Measurements from ENCODE around the gene OSMR. TPM values are rescaled to one million over a fixed set of nuclear protein-coding genes. Genes with fewer than 3 reads are reported as not detected.

OSMR gene
- total and polyA plus RNA-seq, 3 donors from 2014 or later: 12.9 to 18.3 (median 13.5) TPM

GRCh38 chr5:38961691-38962090 lies 115.9 kb downstream of the OSMR start:
- 96% methylated on average over 2 of the region's 2 CpGs for WGBS, 2 donors

GRCh38 chr5:38968665-38969064 lies 122.9 kb downstream of the OSMR start:
- no peaks in the 10 kb centered on the region for H3K4me1 ChIP-seq
- DNase-seq: no peak
- H3K9me3 ChIP-seq: no peaks in the 10 kb centered on the region
- no peak overlapping the region for H3K27ac ChIP-seq
- H3K4me3 ChIP-seq: no peak overlapping the region
- no peaks in the 10 kb centered on the region for H3K27me3 ChIP-seq
- no peak for TF ChIP-seq POLR2A (IDR thresholded peaks at IDR 0.05)
- TF ChIP-seq, protein P1, sequence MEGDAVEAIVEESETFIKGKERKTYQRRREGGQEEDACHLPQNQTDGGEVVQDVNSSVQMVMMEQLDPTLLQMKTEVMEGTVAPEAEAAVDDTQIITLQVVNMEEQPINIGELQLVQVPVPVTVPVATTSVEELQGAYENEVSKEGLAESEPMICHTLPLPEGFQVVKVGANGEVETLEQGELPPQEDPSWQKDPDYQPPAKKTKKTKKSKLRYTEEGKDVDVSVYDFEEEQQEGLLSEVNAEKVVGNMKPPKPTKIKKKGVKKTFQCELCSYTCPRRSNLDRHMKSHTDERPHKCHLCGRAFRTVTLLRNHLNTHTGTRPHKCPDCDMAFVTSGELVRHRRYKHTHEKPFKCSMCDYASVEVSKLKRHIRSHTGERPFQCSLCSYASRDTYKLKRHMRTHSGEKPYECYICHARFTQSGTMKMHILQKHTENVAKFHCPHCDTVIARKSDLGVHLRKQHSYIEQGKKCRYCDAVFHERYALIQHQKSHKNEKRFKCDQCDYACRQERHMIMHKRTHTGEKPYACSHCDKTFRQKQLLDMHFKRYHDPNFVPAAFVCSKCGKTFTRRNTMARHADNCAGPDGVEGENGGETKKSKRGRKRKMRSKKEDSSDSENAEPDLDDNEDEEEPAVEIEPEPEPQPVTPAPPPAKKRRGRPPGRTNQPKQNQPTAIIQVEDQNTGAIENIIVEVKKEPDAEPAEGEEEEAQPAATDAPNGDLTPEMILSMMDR (IDR thresholded peaks at IDR 0.05): no peak
- intact Hi-C loops (cut with DNase I; ENCODE audit: low total_unique reads): no loop called here
- 92 to 93% methylated on average over 5 of the region's 5 CpGs for WGBS, 2 donors
- H3K36me3 ChIP-seq (ENCODE audit: low read depth, missing control alignments): no peaks in the 10 kb centered on the region

More at GRCh38 chr5:38961691-38962090, 115.9 kb downstream of the OSMR start:
- TF ChIP-seq, protein P1 (IDR thresholded peaks at IDR 0.05): no peak
- no peak for TF ChIP-seq POLR2A (IDR thresholded peaks at IDR 0.05)
- intact Hi-C loops (cut with DNase I; ENCODE audit: low total_unique reads): no loop called here
- H3K27me3 ChIP-seq: no peaks in the 10 kb centered on the region
- no peaks in the 10 kb centered on the region for H3K4me1 ChIP-seq
- H3K36me3 ChIP-seq (ENCODE audit: low read depth, missing control alignments): no peaks in the 10 kb centered on the region
- H3K4me3 ChIP-seq: no peak overlapping the region
- H3K27ac ChIP-seq: no peak overlapping the region
- no peak for DNase-seq
- no peaks in the 10 kb centered on the region for H3K9me3 ChIP-seq

DNA sequence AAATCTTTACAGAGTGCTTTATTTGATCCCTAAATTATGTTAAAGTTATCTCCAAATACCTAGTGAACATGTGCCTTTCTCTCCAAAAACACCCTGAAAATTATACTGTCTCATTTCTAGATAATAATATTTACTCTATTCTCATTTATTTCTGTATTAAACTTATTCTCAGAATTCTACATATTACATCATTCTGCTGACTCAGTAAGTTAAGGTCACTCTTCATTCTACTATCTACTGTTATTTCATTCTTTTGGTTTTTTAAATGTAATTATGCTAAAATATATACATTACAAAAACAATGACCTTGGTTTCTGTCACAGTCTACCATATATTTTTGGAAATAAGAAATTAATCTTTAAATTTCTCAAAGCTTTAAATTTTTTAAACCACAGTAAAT lies 132.2 kb downstream of the OSMR start:
- TF ChIP-seq, protein P1 (IDR thresholded peaks at IDR 0.05): no peak
- TF ChIP-seq POLR2A (IDR thresholded peaks at IDR 0.05): no peak
- DNase-seq: no peak
- no peak overlapping the region for H3K27ac ChIP-seq
- H3K9me3 ChIP-seq: no peaks in the 10 kb centered on the region
- intact Hi-C loops (cut with DNase I; ENCODE audit: low total_unique reads): no loop called here
- H3K36me3 ChIP-seq (ENCODE audit: low read depth, missing control alignments): no peaks in the 10 kb centered on the region
- H3K4me3 ChIP-seq: no peak overlapping the region
- H3K27me3 ChIP-seq: no peaks in the 10 kb centered on the region
- H3K4me1 ChIP-seq: no peaks in the 10 kb centered on the region

DNA sequence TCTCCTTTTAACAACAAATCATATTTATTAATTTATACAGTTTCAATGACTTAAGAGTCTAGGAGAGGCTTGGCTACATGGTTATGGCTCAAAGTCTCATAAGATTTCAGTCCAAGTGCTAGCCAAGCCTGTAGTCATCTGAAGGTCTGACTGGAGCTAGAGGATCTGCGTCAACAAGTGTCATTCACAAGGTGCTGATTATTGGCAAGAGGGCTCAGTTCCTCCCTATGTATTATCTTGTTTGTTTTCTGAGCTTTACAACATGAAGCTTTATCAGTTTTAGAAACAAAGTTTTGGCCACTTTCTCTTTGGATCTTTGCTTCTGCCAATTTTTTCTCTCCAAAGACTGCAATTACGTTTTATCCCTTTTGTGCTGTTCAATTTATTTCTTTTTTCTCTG lies 133.7 kb downstream of the OSMR start:
- Histone ChIP-seq H3K27me3 (no peaks in the 10 kb centered on the region), H3K4me3 (no peak overlapping the region), H3K36me3 (ENCODE audit: low read depth, missing control alignments) (no peaks in the 10 kb centered on the region), H3K9me3 (no peaks in the 10 kb centered on the region), H3K4me1 (no peaks in the 10 kb centered on the region), H3K27ac (peak overlapping the region in 1 of 2 donors; percentile 53)
- 52 to 78% methylated on average over 2 of the region's 2 CpGs for WGBS, 2 donors
- DNase-seq: peak; percentile 70
- TF ChIP-seq POLR2A (IDR thresholded peaks at IDR 0.05): no peak
- TF ChIP-seq, protein P1 (IDR thresholded peaks at IDR 0.05): no peak
- intact Hi-C loops (cut with DNase I; ENCODE audit: low total_unique reads): no loop called here

Other genes starting within 250 kb of the OSMR start
- 10 to 100 TPM; 57.7 to 61.8 TPM for gene RICTOR, start 228.4 kb downstream of the OSMR start, total RNA-seq
- 14.4 TPM for gene RICTOR, start 228.4 kb downstream of the OSMR start, polyA plus RNA-seq (ENCODE audit: insufficient read depth, low read depth, low replicate concordance)

Measured in testis (tissue), 3 donors.